Activated CD8-positive, alpha-beta memory T cell treated with anti-CD3 and anti-CD28 coated beads, Interleukin-2, amount 50 U/mL, for 4 hours (primary cell): ENCODE data around the gene BRK1.
"Not testable (repeated sequence)": the region's sequence is repeated elsewhere in the genome, so short reads cannot be mapped to it uniquely, and the experiment has no call there.

Source experiments
- DNase-seq: peaks from one replicate; pipeline ENCODE4 v3.0.0-alpha.2; 2020

Gene BRK1

DNA sequence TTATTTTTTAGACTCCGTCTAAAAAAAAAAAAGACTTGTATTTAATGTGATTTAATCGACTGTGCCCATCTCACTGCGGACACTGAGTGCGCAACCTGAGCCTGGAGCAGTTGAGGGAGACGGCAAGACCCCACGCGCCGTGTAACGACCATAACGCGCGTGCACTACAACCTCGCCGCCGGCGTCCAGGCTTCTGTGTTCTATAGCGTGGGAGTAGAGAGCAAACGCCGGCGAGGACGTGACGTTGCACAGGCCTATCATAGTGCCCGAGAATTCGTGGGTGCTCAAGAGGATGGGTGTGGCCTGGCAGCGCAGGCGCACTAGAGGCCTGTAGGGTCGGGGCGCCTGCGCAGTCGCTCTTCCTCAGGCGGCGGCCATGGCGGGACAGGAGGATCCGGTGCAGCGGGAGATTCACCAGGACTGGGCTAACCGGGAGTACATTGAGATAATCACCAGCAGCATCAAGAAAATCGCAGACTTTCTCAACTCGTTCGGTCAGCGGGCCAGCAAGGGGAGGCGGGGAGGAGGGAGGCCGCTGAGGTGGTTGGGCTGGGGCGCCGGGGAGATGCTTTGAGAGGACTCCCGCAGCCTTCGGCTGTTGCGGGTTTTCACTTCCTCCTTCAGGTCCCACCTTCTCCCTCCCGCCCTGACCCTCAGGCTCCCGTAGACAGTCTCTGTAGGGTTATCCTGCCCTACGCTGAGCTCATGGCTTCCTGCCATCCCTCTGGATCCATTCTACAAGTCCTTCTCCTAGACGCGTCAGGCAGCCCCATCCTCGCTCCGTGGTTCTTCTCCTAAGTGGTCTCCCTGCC is at the start of gene BRK1:
BRK1 (plus strand) TSS at position 350 of the 812 bp plus-strand sequence; CDS start at position 377, 27 bp downstream.
- DNase-seq: peak; percentile 93

DNA sequence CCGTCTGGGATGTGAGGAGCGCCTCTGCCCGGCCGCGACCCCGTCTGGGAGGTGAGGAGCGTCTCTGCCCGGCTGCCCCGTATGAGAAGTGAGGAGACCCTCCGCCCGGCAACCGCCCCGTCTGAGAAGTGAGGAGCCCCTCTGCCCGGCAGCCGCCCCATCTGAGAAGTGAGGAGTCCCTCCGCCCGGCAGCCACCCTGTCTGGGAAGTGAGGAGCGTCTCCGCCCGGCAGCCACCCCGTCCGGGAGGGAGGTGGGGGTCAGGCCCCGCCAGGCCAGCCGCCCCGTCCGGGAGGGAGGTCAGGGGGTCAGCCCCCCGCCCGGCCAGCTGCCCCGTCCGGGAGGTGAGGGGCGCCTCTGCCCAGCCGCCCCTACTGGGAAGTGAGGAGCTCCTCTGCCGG is 45.4 kb upstream of the BRK1 start:
- DNase-seq: not testable (repeated sequence)

- DNase-seq: no peak
Observed at GRCh38 chr3:10074666-10075065, 40.8 kb upstream of the BRK1 start.

DNA sequence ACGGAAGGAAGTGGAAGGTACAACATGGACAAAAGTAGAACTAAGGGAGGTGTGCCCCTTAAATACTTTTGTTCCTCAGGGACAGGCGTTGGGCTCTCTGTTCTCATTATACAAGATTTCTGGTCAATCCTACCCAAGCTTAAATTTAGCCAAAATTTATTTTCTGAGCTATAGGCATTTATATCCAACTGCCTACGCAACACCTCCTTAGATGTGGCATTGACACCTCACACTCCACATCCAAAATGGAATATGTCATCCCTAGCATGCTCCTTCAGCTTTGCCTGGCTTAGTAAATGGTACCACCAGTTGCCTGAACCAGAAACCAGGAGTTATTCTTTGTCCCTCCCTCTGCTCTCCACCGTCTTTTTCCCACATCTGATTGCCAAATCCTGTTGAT is 33.6 kb upstream of the BRK1 start:
- no peak for DNase-seq

- no peak for DNase-seq
Observed at GRCh38 chr3:10085738-10086137, 29.7 kb upstream of the BRK1 start.

DNA sequence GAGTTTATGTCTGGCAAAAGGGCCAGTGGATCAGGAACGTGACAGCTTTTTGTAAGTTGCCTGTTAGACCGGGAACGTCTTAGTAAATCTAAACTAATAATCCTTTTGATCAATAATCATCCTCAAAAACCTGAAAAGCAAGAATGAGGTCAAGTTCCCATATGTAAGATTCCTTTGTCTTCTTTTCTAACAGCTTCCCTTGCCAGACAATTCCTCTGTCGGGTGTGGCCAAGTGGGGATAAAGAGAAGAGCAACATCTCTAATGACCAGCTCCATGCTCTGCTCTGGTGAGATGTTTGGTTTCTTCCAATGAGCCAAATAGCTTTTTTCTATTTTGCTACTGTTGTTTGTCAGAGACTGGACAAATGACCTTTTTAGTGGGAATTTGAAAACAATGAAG is 27.2 kb upstream of the BRK1 start:
- DNase-seq: no peak

DNA sequence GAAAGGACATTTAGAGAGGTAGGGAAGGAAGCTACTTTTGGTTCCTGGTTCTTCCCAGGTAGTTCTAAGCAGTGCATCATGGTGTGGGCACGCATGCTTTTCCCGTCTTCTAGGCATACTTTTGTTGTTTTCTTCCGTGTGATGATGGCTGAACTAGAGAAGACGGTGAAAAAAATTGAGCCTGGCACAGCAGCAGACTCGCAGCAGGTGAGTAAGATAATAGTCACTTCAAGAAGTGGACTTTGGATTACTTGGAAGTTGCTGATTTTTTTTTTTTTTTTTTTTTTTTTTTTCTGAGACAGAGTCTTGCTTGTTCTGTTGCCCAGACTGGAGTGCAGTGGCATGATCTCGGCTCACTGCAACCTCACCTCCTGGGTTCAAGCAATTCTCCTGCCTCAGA is 25.3 kb upstream of the BRK1 start:
- DNase-seq: no peak

GRCh38 chr3:10090774-10091173 is 24.7 kb upstream of the BRK1 start:
- not testable (repeated sequence) for DNase-seq

DNA sequence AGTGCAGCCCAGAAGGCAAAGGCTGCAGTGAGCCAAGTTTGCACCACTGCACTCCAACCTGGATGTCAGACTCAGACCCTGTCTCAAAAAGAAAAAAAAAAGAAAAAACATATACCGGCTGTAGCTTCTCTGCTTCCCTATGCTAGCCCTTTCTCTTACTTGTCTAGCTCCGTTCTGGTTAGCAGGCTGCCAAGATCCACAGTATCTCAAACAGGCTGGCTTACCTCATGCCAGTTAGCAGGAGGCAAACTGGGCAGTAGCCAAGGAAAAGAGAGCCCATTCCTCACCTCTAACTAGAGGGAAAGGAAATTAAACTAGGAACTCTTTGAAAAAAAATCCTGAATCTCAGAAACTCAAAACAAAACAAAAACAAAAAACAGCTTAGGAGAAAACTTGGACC is 24.1 kb upstream of the BRK1 start:
- DNase-seq: not testable (repeated sequence)

DNA sequence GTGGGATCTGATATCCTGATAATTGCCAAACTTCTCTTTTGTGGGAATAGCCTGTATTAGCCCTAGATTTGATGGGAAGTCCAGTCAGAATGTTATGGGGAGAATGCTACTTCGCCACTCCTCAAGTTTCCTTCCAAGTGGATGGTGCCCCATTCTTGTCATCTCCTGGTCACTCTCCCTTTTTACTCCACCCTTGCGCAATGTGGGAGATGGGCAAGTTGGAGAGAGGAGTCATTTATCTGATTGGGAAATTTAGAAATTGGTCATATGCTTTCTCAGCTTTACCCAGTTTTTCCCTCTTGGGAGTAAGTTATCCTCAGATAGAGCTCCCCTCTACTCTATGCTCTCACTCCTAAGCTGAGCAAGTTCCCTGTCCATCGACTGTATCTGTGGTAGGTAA is 21.8 kb upstream of the BRK1 start:
- DNase-seq: no peak

GRCh38 chr3:10099041-10099440 is 16.4 kb upstream of the BRK1 start:
- DNase-seq: no peak

DNA sequence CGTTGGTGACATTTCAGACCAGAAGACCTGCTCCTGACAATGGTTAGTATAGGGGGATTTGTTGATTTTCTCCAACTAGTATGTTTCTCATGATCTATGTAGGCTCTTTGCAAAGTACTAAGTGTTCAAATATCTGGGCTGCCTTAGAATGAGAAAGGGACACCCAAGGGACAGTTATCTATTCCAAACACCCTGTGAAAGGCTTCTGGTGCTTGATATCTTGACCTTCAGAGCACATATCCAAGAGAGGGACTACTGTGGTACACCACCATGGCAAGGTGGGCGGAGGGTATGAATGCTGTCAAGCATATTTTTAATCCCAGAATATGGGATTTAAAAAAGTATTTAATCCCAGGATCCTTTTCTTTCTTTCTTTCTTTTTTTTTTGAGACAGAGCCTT is 8.6 kb upstream of the BRK1 start:
- no peak for DNase-seq

GRCh38 chr3:10108091-10108490 is 7.4 kb upstream of the BRK1 start, which contains the start of gene FANCD2OS:
Gene FANCD2OS (minus strand): TSS chr3:10108255. CDS start chr3:10104774, 3,481 bp downstream.
- no peak for DNase-seq

DNA sequence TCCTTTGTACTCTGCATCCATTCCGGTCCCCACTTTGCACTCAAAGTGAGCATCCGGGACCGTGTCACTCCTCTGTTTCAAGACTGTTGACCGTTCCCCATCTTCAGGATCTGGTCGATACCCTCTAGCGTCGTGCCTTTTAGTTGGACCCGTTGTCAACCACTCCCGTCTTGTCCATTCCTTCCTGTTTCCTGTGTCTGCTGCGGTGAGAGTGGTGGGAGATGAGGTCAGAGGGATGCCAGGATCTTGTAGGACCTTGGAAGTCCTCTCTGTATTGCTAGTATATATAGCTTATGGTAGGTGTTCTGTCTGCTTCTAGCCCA is 624 bp downstream of the BRK1 start:
- DNase-seq: no peak

- no peak for DNase-seq
Observed at GRCh38 chr3:10116928-10117327, 1.5 kb downstream of the BRK1 start.

DNA sequence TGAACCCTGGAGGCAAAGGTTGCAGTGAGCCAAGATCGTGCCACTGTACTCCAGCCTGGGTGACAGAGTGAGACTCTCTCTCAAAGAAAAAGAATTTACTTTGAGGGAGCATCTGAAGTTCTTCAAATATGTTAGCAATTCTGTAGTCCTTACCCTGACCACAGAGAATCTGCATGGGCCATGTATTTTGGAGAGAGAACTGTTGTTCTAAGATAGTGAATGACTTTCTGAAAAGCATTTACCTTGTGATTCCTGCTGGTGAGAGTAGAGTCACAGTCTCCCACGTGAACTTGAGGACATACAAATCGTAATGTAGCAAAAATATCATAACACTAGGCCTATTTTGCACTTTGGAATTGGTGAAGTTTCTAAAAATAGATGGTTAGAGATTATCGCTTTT is 3.9 kb downstream of the BRK1 start:
- no peak for DNase-seq

DNA sequence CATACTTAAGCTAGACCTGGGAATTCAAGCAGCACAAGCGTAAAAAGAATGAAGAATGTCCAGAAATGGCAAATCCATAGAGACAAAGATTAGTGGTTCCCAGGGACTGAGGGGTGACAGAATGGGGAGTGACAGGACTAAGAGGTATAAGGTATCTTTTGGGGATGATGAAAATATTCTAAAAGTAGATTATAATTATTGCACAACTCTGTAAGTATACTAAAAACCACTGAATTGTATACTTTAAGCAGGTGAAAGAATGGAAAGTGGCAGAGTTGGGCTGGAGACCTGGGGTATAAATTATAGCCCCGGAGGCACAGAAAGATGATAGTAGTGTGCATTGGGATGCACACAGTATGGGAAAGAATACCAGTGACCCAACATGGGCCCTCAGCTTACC is 5.6 kb downstream of the BRK1 start:
- DNase-seq: no peak

DNA sequence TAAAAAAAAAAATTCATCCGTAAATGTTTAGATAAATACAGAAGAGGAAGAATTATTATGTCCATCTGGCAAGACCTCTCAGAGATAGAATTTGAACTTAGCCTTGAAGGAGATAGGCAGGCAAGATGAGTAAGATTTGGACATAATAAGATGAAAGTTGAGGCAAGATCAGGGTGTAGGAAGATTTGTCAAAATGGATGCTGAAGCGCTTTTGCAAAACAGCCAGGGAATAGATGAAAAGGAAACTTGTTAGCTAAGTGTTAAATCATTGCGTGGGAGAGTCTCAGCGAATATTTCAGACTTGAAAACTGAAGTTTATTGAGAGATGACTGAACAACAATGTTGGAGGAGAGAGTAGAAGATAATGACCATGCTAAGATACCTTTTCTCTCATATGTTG is 7.2 kb downstream of the BRK1 start:
- no peak for DNase-seq

GRCh38 chr3:10135872-10136271 is 20.4 kb downstream of the BRK1 start:
- DNase-seq: not testable (repeated sequence)

- DNase-seq: no peak
Observed at GRCh38 chr3:10136426-10137005, 21.0 kb downstream of the BRK1 start.

- DNase-seq: no peak
Observed at GRCh38 chr3:10137178-10137577, 21.7 kb downstream of the BRK1 start.

DNA sequence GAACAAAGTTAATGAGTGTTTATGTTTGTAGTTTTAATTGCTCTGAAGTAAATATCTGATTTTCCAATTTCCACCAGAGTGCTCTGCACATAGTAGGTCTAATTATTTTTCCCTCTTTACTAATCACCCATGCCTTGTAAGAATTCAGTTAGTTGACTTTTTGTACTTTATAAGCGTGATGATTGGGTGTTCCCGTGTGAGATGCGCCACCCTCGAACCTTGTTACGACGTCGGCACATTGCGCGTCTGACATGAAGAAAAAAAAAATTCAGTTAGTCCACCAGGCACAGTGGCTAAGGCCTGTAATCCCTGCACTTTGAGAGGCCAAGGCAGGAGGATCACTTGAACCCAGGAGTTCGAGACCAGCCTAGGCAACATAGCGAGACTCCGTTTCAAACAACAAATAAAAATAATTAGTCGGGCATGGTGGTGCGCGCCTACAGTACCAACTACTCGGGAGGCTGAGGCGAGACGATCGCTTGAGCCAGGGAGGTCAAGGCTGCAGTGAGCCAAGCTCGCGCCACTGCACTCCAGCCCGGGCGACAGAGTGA is 25.6 kb downstream of the BRK1 start:
- DNase-seq: no peak

- no peak for DNase-seq
Observed at GRCh38 chr3:10142707-10143560, 27.5 kb downstream of the BRK1 start.

DNA sequence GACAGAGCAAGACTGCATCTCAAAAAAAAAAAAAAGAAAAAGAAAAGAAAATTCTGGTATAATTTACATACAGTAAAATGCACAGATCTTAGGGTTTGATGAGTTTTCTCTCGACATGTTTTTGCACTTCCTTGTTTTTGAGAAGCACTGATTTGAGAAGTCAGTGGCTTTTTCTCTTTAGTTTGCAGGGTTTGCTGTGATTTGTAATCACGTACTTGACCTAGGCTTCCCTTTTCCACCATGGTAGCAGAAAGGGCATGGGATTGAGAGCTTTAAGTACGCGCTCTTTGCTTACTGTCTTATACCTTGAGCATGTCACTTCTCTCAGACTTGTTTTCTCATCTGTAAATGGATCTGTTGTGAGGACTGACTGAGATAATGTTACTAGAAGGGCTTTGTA is 30.2 kb downstream of the BRK1 start:
- no peak for DNase-seq
